GM18868 (cell line): ENCODE results near the gene NCAM1.

Source experiments
- ATAC-seq: cut with Tn5 transposase; IDR thresholded peaks from one replicate; pipeline ENCODE4 v1.9.1; 2021; ENCODE audit warnings: mild to moderate bottlenecking, moderate library complexity; ENCODE audit not compliant: unreplicated experiment

The NCAM1 gene

DNA sequence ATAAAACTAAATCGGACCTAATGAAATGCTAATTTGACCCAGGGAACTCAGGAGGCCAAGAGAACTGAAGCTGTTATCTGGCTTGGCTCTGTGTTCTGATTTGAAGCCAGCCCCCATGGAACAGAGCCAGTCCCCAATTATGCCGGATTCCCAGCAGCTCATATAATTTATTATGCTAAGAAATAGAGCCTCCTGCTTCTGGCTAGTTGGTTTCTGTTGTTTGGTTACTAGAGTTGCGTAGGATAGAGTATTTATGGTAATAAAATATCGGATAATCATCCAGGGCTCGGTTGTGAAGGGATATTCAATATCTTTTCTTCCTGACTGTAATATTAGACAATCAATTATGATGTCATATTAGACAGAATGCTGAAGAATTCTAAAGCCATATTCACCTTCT, 232.7 kb downstream of the NCAM1 start:
- ATAC-seq, result no peak

- ATAC-seq, result no peak
Observed at GRCh38 chr11:113195728-113196127, 234.5 kb downstream of the NCAM1 start.

- ATAC-seq, result no peak
Observed at GRCh38 chr11:113197446-113197845, 236.2 kb downstream of the NCAM1 start.

DNA sequence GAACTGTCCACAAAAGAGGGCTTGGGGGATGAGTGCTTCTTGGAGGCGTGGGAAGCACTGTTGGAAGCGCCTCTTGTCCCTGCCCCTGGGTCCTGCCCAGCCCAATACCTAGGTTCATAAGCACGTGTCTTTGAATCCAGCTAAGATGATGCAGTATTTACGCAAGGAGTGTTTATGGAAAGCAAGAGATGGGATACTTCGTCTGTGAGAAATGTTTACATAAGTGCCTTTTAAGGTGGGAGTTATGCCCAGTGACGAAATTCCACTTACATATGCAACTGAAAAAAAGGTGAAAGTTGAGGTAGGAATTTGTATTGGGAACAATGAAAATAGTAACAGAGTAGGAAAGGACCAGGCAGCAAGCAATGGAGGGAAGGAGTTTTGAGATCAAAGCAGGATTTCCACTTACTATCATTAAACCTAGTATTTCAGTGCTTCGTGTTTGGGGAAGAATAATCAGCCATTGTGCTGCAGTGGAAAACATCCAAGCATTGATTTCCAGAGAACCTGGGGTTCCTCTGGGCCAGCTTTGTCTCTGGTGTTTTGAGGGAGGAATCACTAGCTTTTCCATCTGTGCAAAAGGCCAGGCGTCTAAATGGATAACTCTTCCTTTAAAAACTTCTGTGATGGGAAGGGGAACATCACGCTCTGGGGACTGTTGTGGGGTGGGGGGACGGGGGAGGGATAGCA, 237.9 kb downstream of the NCAM1 start:
- no peak for ATAC-seq

DNA sequence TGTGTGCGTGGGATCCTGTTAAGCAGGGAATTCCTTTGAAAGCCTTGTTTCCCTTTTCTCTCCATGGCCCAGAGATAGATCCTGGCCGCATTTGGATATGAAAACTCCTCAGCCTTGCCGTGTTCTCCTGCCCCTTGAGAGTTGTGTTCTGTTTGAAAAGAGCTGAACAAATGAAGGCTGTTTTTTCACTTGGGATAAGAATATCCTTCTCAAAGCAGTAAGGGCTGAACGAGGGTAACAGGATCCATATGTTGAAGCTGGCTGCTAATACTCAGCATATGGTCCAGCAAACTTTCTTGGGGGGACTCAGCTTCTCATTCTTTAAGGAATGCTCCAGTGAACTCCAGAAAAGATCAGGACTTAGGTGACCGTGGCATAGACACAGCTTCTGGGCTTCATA, 238.6 kb downstream of the NCAM1 start:
- ATAC-seq, result no peak

GRCh38 chr11:113201054-113201818, 240.0 kb downstream of the NCAM1 start:
- no peak for ATAC-seq

- ATAC-seq, result no peak
Observed at GRCh38 chr11:113202431-113202830, 241.2 kb downstream of the NCAM1 start.

GRCh38 chr11:113203141-113203753, 242.0 kb downstream of the NCAM1 start:
- no peak for ATAC-seq

- ATAC-seq, result no peak
Observed at GRCh38 chr11:113204280-113204679, 243.1 kb downstream of the NCAM1 start.

GRCh38 chr11:113213549-113213948, 252.3 kb downstream of the NCAM1 start:
- ATAC-seq, result no peak

- no peak for ATAC-seq
Observed at GRCh38 chr11:113222241-113222640, 261.0 kb downstream of the NCAM1 start.

GRCh38 chr11:113234888-113235287, 273.7 kb downstream of the NCAM1 start:
- ATAC-seq, result no peak

- ATAC-seq, result no peak
Observed at GRCh38 chr11:113237261-113237660, 276.0 kb downstream of the NCAM1 start.

- ATAC-seq, result no peak
Observed at GRCh38 chr11:113238721-113239120, 277.5 kb downstream of the NCAM1 start.

DNA sequence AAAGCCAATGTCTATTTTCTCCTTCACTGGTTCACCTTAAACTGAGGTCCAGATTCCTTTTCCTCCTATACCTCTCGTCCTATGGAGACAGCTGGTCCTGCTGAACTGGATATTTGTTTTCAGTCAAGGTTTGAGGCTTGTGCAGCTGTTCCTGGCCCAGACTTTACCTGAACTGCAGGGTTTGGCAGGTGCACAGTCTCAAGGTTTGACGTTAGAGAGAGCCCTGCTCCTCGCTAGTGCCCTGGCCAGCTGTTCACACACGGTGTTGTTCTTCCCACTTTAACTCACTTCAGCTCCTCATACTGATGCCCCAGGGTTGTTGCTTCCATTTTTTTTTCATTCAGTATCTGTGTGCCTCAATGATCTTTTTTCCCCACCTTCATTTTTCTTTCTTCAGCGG, 279.2 kb downstream of the NCAM1 start:
- ATAC-seq, result no peak

- ATAC-seq, result no peak
Observed at GRCh38 chr11:113240790-113241635, 279.8 kb downstream of the NCAM1 start.

- no peak for ATAC-seq
Observed at GRCh38 chr11:113241636-113242054, 280.4 kb downstream of the NCAM1 start.

- ATAC-seq, result no peak
Observed at GRCh38 chr11:113242060-113242459, 280.8 kb downstream of the NCAM1 start.

DNA sequence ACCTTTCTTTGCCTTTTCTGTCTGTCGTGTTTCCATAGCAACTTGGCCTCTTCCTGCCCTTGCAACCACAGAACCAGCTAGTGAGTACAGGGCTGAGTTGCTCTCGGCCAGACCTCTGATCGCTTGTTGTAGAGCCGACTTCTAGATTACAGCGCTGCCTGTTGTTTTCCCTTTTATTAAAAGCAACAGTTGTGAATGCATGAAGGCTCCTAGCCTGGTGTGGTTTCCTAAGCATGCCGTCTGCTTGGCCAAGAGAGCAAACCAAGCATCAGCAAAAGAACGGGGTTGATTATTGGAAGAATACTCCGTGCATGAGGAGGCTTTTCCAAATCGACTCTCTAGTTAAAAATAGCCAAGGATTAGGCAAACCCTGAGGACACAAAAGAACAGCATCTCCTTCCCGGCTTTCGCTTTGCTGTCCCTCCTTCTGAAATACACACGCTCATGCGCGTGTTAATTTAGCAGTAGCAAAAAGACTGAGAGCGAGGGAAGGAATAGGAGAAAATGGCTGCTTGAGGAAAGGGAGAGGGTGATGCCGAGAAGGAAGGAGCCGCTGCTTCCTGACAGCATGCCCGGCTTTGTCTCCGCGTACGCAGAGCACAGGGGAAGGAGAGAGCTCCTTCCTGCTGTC, 281.7 kb downstream of the NCAM1 start:
- no peak for ATAC-seq

- no peak for ATAC-seq
Observed at GRCh38 chr11:113243696-113244095, 282.5 kb downstream of the NCAM1 start.

DNA sequence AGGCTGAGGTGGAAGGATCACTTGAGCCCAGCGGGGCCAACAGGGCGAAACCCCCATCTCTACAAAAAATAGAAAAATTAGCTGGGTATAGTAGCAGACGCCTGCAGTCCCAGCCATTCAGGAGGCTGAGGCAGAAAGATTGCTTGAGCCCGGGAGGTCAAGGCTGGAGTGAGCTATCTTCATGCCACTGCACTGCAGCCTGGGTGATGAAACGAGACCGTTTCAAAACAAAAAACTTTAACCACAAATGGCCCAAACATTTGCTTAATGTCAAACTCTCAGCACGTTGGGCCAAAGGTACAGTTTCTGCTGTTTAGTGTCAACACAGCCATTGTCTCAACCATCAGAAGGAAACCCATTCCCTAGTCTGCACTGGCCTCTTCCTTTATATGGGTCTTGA, 284.0 kb downstream of the NCAM1 start:
- no peak for ATAC-seq
